Fibroblast of skin of back (primary cell): ENCODE results near the gene FAM110D.

Experiments
- DNase-seq: peaks from one replicate; pipeline ENCODE4 v3.0.0-alpha.2; 2013

Gene FAM110D

DNA sequence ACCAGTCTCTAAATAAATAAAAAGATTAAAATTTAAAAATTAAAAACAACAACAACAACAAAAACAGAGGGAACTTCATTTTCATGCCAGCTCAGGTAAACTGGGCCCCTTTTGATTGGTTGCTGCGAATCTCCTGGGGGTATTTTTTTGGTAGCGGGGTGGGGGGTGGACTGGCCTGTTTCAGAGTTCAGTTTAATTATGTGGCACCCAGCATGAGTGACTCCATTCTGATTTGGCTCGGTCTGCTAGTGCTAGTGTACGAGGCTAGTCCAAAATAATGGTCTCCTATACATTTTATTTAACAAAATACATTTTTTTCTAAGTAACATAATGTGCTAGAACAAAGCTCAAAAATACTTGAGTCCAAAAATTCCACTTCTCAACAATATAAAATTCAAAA, 29.1 kb upstream of the FAM110D start:
- DNase-seq: no peak

DNA sequence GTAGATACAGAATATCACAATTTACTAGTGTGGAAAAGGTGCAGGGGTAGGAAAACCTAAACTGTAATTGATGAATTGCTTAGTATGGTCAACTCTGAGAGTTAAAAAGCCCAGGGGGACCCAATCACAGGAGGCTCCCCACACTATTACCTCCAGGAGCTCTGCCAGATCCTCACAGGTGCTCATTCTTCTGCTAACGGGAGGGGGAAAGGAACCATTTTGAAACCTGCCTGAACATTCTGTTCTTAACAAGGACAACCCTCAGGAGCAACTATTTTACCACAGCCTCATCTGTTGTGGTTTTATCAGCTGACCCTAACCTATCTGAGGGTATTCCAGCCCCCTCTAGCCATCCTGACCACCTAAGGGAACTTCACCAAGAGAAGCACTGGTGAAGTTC, 28.2 kb upstream of the FAM110D start:
- DNase-seq: no peak

DNA sequence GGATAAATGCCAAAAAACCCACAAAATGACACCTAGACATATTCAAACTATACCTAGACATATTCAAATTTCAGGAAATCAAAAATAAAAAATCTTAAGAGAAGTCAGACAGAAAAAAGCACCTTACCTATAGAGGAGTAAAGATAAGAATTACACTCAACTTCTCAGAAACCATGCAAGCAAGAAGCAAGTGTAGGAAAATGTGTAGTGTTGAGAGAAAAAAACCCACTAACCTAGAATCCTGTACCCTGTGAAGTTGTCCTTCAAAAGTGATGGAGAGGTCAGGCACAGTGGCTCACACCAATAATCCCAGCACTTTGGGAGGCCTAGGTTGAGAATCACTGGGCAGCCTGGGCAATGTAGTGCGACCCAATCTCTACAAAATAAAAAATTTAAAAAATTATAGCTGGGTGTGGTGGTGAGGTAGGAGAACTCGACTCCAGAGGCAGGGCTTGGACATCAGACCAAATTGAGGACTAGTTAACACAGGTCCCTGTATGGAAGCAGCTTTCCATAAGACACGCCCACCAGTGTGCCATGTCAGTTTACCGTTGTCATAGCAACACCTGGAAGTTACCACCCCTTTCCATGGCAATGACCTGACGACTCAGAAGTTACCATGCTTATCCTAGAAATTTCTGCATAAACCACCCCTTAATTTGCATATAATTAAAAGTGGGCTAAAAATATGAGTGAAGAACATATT, 26.6 kb upstream of the FAM110D start:
- DNase-seq: no peak

DNA sequence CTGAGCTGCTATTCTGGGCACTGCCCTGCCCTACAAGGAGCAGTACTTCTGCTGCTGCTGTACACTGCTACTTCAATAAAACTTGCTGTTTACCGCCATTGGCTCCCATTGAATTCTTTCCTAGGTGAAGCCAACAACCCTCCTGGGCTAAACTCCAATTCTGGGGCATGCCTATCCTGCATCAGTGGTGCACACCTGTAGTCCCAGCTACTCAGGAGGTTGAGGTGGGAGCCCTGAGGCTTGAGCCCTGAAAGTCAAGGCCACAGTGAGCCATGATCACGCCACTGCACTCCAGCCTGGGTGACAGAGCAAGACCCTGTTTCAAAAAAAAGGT, 26.1 kb upstream of the FAM110D start:
- no peak for DNase-seq

DNA sequence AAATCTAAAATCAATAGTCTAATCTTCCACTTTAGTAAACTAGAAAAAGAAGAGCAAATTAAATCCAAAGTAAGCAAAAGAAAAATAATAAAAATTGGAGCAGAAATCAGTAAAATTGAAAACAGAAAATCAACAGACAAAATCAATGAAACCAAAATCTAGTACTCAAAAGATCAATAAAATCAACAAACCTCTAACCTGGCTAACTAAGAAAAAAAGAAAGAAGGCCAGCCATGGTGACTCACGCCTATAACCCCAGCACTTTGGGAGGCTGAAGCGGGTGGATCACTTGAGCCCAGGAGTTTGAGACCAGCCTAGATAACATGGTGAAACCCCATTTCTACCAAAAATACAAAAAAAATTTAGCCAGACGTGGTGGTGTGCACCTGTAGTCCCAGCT, 24.4 kb upstream of the FAM110D start:
- no peak for DNase-seq

DNA sequence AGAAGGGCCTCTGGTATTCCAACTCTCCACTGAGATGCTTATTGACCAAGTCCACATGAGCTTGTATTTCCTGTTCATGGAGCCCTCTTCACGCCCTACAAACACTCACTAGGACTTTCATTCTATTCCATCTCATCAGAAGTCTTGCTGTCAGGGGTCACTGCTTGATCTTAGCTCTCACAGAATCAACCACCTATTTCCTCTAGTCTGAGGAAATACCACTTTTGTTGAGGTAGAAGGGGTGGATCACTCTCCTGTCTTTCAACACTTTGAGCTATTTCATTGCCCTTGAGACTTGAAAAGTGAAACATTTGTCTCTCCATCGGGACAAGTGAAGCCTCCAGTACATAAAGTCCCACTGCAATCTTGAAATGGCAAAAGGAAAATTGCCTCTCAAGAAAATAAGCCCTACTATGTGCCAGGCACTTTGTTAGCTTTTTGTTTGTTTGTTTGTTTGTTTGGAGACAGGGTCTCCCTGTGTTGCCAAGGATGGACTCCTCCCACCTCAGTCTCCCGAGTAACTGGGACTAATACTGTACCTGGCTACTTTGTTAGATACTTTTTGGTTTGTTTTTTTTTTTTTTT, 19.8 kb upstream of the FAM110D start:
- no peak for DNase-seq

DNA sequence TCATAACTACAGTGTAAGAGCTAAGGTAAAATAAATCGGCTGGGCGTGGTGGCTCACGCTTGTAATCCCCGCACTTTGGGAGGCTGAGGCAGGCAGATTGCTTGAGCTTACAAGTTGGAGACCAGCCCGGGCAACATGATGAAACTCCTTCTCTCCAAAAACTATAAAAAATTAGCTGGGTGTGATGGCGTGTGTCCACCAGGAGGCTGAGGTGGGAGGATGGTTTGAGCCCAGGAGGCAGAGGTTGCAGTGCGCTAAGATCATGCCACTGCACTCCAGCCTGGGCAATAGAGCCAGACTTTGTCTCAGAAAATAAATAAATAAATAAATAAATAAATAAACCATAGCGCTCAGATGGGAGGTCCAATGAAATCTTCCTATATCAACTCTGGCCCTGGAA, 16.7 kb upstream of the FAM110D start:
- DNase-seq: no peak

DNA sequence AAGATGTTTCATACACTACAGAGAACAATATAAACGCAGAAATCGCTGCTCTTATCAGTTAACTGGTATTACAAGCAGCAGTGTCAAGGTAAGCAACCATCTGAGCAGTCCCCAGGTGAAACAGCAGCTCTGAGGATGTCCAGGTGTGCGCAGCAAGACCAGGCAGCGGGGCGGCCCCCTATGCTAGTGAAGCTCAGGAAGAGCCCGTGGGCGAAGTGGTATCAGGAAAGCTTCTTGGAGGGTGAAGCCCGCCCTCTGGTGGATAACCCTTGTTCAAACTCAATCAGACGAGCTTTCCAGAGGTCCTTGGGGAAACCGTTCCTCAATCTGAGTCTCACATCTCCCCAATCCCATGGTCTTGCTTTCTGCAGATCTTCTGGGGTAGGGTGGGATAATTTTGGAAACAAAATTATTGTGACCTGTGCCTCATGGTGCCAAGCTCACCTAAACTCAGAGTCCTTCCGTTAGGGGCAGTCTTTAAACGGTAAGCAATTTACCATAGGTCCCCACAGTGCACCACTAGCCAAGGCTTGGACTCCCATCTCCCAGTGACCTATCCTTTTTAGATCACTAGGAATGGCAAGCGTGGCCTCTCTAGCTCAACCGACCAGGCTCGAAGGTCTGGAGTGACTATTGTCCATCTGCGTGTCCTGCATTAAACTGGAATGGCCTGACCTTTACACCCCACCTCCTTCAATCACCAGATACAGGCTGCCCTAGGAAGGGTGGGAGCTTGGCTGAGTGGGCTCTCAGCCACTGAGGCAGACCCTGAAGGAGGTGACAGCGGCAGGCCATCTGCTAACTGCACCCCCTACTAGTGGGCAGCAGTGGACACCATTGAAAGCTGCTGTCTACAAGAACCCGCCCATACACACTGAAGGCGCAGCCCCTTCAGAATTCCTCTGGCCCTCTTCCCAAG, 13.6 kb upstream of the FAM110D start:
- peak; percentile 73 for DNase-seq

DNA sequence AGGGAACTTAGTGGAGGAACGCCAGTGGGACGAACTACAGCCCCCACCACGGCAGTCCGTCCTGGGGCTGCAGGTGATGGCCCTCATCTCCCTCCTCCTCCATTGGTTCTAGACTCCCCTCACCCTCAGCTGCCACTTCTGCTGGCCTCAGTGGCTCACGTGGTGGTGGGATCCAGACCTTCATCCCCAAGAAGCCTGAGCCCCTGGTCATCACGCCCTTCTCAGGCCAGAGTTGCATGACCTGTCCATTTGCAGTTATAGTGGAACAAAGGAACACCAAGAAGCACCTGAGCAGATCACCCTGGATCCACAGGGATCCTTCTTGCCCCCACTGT, 13.0 kb upstream of the FAM110D start:
- no peak for DNase-seq

DNA sequence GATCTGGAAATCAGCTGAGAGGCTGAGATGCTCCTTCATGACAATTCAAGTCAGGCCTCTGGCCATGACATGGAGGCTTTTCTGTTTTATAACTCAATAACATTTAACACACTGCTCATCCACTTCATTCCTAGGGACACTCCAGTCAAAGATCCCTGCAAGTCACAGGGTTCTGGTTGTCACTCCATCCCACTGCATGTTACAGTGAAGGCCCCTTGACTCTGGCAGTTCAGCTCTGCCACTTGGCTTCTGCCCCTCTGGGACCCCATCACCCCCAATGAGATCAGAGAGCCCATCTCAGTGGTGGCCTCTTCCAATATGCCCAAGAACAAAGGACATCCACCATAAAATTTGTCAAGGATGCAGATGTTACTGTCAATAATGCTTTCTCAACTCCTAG, 10.0 kb upstream of the FAM110D start:
- no peak for DNase-seq

DNA sequence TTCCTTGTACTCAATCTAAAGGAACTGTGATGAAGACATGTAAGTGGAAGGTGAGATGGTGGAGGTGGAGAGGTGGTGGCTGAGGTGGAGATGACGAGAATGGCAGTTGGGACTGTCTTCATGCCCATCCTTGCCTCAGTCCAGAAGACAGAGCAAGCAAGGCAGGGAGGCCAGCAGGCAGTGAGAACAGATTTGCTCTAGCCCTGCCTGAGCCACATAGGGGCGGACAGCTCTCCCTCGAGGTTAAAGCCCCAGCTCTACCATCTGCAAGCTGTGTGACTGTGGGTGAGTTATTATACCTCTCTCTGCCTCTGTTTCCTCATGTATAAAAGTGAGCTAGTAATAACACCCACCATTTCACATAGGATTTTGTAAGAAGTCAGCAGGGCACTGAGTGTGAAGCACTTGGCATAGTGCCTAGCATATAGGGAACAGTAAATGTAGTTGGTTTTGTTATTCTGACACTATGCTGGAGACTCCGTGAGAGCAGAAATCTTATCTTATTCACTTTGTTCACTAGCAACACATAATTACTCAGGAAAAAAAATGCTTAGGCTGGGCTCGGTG, 4.8 kb upstream of the FAM110D start:
- no peak for DNase-seq

DNA sequence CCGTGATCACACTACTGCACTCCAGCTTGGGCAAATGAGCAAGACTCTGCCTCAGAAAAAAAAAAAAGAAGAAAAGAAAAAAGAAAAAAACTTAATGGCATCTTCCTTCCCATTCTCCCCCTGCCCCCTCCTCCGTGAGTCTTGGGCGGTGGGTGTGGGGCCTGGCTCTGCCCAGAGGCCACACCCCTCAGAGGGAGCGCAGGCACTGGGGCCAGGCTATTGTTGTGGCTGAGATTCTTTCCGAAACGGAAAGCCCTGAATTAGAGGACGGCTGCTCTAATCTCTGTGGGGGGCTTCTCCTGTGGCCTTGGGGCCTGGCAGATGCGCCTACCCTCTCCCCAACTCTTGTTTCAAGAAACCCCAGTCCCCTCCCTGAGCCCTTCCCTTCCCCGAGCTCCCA, 4.1 kb upstream of the FAM110D start:
- DNase-seq: no peak

DNA sequence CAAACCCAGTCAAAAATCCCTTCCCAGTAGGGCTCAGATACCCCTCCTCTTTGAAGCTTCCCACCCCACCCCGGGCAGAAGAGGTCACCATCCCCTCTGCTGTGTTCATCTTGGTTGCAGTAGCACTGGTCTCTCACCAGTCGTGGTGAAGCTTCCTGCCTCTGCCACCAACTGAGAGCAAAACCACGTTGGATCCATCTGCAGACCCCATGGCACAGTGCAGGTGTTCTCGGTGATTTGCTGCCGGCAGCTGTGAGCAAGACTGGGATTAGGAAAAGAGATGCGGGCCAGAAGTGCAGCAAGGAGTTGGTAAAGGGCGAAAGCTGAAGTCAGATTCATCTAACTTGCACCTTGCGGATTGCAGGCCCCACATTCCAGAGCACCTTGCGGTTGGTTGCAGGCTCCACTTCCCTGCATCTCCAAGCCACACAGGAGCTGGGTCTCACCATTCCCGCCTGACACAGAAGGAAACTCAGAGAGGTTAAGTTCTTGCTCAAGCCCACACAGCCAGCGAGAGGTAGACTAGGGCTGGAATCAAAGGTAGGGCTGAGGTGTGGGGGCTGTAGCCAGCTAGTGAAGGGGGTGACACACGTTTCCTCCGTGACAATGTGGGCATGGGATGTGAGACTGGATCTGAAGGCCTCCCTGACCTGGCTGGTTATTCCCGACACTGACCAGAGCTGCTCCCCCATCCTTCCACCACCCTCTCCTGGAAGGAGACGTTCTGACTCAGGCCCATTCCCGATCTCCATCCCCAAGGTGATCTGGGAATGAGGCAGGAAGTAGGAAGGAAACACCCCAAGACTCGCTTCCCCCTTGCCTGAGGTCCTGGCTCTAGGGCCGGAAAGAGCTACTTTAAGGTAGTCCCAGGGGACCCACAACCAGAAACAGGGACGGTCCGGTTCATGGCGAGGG, 3.3 kb upstream of the FAM110D start:
- DNase-seq: no peak

DNA sequence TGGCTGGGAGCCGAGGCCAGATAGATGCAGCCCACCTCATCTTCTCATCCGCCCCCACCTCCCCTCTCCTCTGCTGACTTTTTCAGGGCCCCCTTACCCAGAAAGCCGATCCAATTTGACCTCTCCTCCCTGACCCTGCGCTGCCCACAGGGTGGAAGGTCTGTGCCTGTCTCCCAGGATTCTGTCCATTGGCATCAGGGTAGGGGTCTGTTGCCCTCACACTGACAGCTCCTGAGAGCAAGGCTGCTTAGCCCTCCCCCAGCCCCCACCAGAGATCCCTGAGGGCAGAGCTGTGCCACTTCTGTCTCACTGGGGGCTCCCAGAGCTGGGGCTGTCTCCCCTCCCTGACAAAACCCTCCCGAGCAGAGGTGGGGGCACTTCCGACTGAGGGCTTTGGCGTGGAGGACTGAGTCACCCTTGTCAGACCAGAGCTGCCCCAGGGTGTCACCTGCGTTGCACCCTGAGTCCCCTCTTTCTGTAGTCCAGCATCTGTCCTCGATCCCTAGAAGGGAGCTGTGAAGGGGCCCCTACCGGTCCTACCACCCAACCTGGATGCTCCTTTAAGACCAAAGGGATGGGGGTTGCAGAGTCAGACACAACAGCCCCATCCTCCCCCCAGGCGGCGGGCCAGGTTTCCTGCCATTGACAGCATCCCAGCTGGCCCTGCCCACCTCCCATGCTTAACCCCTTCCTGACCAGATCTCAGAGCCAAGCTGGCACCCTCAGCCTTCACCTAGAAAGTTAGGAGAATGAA, 2.4 kb upstream of the FAM110D start:
- no peak for DNase-seq

DNA sequence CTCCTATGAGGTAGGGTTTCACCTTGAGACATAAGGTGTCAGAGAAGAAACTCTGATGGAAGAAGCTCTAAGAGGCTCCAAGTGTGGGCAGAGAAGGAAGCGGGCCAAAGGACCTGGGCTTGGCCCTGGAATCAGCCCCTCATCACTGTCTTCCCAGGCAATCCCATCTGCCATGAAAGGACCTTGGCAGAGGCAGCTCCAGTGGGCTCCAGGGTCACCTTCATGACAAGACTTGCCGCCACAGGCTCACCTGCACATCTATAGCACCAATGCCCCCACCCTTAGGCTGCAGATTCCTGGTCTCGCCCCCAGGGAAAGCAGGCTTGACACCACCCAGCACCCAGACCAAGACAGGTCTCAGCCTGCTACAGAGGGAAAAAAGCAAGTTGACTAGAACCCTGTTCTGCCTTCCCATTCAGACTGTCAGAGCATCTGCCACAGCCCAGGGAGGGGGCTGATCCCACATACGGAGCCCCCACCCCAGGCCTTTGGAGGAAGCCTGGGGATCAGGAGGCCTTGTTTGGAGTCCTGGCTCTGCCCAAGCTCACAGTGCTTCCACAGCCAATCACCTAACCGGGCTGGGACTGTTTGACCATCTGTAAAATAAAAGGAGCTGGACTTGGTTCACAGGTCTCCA, 490 bp upstream of the FAM110D start:
- DNase-seq: no peak

DNA sequence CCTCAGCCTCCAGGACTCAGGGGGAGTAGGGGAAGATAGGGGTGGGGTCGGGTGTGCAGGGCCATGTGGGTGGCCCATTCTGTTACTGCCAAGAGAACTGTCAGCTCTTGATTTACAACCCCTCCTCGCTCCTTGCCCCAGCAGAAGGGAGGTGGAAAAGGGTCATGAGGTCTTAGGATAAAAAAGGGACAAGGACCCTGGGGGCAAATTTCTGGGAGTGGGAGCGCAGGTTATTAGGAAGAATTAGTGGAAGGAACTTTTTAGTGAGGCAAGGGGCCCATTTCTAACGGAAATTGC, 812 bp downstream of the FAM110D start:
- no peak for DNase-seq

DNA sequence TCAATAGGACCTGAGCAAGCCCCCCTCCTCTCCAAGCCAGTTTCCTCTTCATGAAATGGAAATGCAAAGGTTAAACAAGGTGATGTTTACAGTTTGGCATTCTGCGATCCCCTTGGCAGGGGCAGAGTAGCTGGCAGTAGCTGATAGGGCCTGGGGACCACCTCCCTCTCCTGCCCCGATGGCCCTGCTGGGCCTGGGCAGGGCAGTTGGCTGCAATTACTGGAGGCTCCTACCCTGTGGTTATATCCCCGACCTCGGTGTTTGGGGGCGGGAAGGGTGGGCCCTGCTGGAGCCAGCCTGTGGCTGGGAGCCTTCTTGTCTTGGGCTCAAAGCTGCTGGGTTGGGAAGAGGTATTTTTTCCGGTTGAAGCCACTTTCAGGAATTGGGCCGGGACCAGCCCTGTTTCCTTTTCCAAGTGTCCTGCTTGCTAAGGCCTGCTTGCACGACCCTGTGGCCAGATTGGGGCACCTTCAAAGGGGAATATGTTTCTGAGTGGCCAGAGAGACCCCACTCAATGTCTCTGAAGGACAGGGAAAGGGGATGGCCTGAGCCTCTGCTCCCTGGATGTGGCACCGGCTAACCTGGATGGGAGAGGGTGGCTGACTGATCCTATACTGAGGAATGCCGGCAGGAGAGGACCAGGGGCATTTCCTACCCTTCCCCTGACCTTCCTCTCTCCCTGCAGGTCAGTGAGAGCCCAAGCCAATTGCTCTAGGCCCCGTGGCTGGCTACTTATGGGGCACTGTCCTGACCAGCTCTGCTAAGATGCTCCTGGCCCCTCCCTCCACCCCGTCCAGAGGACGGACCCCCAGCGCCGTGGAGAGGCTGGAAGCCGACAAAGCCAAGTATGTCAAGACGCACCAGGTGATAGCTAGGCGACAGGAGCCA, 1.9 kb downstream of the FAM110D start:
- no peak for DNase-seq

DNA sequence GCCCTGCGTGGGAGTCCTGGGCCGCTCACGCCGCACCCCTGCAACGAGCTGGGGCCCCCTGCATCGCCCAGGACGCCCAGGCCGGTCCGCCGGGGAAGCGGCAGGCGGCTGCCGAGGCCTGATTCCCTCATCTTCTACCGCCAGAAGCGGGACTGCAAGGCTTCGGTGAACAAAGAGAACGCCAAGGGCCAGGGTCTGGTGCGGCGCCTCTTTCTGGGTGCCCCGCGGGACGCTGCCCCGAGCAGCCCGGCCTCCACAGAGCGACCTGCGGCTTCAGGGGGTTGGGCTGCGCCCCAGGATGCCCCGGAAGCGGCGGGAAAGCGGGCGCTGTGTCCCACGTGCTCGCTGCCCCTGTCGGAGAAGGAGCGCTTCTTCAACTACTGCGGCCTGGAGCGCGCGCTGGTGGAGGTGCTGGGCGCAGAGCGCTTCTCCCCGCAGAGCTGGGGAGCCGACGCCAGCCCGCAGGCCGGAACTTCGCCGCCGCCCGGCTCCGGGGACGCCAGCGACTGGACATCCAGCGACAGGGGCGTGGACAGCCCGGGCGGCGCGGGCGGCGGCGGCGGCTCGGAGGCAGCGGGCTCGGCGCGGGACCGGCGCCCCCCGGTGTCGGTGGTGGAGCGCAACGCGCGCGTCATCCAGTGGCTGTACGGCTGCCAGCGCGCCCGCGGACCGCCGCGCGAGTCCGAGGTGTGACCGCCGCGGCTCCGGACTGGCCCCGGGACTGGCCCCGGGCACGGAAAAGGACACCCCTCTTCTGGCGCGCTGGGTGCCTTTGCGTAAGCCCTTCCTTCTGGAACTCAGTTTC, 2.7 kb downstream of the FAM110D start:
- peak; percentile 55 for DNase-seq

DNA sequence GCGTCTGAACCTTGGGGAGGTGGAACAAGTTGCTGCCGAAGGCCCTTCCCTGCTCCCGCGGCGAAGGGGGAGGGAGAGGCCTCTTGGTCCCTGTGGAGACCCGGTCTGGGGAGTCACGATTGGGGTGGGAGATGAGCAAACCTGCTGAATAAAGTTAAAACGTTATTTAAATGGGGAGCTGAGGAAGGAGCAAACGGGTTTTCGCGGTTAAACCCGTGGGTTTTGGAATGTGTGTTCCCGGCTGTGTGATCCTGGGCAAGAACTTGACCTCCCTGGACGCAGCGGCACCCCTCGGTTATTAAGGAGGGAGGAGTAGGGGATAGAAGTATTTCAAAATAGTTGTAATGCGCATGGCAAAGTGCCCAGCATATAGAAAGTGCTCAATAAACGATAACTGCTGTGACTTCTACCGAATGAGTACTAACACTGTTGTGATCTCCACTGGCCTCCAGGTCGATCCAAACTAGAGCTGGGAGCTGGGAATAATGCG, 3.4 kb downstream of the FAM110D start:
- no peak for DNase-seq

DNA sequence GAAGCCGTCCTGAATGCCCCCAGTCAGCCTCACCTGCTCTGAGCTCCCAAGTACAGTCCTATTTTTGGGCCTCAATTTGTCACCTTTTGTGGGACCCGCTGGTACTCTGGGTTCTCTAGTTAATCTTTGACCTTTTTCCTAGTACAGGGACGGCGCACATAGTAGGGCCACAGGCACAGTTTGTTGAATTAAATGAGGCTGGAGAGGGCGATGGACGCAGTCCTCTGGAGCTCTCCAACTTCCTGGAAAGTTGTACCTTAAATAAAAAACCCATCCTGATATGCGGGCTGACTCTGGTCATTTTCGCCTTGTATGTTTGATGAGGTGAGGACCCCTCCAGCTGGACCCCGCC, 4.8 kb downstream of the FAM110D start:
- DNase-seq: no peak
